SW 1271 (cell line): ENCODE measurements around the gene MGARP.
A peak's percentile ranks its signal among the peaks of the same experiment; 100 is the strongest.
"Not testable (repeated sequence)": the region's sequence is repeated elsewhere in the genome, so short reads cannot be mapped to it uniquely, and the experiment has no call there.

Experiments
- DNase-seq, 2 experiments: peaks; one replicate each; lab custom pipeline; 2025; lab: John Stamatoyannopoulos, UW

The MGARP gene

DNA sequence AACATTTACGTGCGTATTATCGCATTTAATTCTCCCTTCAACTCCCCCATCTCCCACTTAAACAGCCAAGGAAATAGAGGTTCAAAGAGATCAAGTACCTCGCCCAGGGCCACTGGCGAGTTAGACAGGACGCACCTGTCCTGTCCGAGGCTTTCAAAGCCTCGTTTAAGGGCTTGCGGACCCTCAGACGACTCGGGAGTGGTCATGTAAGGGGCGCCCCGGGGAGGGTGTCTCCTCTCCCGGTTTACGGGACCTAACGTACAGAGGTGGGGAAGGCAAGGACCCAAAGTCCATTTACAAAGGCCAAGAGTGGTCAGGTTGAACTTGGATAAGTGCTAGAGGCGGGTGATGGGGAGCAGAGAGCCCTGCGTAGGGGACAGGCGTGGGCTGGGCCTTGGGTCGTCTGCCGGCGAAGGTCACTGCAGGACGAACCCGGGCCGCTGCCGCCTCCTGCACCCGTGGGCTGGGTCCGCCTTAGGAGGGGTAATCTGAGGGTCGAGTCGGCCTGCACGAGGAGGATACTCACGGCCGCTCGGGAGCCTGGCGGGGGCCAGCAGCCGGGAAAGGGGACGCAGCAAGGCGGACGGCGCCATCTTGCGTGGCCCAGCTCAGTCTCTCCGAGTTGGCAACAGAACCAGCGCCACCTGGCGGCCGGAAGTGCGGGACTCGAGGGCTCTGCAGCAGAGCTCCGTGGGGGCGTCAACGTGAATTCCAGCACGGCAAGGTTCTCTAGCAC, 15.3 kb upstream of the MGARP start:
- DNase-seq: peak; percentile 61 to 82

GRCh38 chr4:139286186-139286698, 6.2 kb upstream of the MGARP start:
- no peak for DNase-seq

DNA sequence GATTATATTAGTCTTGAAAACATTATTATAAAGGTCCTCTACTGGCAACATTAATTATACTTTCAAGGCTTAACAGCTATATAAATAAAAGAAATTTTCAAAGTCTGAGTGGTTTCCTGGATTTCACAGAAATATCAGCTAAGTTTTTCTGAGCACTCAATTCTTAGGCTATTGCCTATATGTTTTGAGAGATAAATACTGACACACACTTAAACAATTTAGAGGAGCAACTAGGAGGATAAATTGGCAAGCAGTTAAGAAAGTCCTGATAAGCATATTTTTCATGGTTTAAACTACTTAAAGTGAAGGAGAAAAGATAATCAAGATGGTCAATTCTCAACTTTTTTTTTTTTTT, 2.7 kb upstream of the MGARP start:
- no peak for DNase-seq

DNA sequence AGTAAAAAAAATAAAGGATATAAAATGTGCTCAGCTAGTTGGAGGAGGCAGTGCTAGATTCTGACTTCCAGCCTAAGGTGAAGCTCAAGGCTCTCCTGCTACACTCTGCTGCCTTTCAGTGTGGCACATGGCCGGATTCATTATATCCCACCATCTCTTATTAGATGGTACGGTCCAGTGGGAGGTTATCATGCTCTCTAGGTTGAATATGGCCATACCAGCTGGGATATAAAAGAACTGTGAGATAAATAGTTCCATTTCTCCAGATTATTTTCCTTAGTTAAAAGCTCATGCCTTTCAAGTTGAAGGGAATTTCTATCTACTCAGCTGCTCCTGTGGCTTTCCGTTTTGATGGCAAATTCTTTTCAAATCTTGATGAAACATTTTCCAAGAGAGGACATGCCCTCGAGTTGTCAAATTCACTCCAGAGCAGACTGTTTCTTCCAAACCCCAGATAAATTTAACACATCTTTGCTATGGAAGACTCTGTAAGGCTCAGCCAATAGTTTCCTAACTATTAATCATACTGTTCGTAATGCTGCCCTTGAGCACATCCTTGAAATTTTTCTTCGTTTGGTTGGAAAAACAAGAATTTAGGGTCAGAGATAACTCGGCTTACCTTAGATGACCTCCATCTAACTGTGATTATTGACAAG, 2.2 kb upstream of the MGARP start:
- no peak for DNase-seq

DNA sequence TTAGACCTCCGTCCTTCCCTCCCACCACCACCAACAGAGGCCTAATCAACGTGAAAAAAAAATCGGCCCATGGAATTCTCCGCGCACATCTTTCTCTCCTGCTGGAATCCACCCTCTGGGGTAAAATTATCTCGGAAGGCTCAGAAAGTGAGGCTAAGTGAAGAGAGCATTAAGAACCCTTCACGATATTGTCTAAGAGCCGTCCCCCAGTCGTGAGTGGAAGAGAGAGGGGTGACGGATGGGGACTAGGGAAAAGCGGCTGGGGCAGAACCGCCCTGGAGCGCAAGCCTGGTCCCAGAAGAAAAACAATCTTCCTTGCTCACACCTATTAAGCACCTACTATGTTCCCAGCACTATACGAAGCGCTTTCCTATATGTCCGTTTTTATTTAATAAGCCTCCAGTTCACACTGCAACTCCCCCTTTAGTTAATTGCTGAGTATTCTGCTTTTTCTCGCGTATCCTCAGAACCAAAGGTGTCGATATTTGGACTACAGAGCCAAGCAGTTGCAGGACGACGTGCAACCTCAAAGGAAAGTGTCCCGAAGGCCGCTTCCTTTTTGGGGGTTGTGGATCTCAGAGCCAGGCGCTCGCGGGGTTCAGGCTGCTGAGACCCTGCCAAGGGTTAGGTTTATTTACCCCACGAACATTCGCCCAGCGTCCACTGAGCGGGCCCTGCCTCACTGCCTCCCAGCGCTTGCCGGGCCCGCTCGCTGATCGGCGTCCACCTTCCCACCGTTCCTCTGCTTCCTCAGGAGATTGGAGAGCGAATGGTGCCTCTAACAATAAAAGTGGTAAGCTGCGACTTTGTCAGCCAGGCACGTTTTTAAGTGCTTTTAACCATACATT, 889 bp downstream of the MGARP start:
- DNase-seq: no peak

DNA sequence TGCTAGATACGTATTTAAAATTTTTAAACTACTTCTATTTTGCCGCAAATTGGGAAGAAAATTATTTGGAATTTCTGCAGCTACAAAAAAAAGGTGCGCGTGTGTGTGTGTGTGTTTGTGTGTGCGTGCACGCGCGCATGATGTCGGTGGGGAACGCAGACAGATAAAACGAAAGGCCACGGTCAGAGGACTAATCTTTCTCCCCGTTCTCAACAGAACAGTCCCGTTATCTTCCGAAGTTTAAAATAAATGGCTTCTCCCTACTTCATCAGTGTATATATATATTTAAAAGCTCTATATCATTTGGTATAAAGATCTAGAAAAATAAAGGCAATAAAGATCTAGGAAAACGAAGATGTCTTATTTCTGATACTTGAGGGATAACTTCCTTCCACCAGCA, 1.5 kb downstream of the MGARP start:
- no peak for DNase-seq

DNA sequence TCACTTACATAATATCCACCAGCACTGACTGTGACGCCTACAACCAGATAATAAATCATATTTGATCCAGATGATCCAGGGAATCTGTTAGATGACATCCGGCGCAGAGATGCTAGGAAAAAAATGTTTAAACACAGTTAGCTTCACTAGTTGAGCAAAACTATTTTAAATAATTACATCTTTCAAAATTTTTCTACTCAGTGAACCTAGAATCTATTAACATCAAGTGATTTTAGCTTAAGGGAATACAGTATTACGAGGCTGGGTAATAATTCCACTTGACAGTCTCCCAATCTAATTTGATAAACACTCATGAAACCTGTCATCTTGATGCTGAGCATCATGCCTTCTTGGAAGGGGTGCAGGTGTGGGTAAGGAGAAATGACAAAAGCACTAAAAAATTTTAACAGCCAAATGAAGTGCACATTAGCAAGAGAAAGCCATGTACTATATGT, 4.7 kb downstream of the MGARP start:
- DNase-seq: no peak

DNA sequence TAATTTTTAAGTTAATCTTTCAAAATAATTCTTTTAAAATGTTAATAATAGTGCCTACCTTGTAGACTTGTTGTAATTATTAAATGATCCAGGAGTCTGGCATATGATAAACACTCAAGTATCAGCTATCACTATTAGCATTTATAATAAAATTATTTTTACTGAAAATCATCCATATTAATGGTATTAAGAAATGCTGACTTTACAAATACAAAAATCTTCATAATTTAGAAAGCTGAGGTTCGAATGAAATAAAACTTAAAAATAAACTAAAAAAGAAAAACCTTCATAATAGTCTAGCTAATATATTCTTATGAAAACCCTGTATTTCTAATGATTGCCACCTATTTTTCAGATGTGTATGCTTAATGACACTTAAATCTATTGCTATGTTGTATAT, 5.2 kb downstream of the MGARP start:
- DNase-seq: no peak

DNA sequence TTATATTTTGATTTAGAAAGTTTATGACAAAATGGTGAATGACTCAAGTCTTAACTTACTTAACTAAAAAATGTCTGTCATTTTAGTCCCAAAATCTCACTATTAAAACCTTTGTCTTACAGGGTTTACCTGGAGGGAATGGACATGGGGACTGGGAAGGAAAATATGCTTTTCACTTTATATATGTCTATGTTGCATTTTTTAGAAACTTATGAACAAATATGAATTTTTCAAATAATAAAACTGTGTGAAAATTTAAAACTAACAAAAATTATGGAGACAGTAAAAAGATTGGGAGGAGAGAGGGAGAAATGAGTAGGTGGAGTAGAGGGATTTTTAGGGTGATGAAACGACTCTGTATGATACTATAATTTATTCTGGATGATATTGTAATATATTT, 6.2 kb downstream of the MGARP start:
- DNase-seq: no peak

GRCh38 chr4:139267301-139267700, 12.7 kb downstream of the MGARP start:
- no peak for DNase-seq

DNA sequence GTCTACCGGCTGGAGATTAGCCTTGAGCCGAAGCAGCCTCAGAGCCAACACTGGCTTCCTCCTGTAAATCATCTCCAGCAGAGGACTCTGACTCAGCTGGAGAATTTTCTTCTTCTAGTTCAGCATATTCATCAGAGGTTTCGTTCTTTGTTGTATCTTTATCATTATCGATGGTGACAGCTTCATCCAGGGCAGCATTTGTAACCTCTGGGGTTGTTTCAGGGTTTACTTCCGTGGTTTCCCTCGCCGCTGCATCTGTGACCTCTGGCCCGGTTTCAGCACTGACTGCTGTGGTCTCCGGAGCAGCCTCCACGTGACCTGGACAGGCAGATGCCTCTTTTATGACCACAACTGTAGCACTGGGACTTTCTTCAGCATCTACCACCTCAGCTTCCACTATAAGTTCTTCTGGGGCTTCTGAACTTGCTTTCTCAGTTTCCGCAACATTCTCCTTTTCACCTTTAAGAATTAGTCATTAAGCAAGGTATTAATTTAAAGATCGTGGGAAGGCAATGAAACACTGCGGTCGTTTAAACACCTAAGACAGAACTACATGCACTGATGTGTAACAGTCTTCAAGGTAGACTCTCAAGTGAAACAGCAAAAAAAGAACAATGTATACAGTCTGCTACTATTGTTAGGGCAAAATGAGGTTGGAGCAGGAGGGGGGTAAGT, 13.3 kb downstream of the MGARP start:
- no peak for DNase-seq

DNA sequence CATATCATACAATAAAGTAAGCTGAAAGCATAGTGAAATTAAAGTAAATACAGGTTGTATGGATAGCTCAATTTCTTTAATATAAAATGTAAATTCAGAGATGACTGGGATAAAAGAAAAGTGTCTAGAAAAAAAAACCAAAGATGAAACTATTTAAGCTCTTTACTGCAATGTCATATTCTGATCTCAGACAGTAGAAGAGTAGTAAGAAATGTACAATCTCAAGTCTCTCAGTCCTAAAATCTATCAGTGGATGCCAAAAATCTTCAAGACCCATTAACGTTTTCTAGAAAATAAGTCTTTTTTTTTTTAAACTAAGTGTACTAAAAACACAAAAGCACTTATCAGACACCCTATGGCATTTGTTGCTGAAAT, 13.8 kb downstream of the MGARP start:
- DNase-seq: no peak

DNA sequence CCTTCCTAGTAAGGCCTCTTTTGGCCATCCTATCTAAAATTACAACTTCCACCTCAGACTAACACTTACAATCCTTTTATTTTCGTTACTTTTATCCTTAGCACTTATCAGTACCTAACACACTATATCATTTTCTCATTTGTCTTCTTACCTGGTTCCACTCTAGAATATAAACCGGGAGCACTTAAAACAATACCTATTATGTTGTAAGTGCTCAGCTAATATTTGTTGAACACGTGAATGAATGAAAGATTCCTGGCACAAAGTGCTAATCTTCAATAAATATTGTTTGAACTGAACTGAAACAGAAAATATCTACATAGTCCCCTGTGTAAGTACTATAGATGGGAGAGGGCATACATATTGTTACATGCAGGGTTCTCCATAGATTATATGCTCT, 14.4 kb downstream of the MGARP start:
- no peak for DNase-seq

GRCh38 chr4:139256349-139256748, 23.7 kb downstream of the MGARP start:
- no peak for DNase-seq

DNA sequence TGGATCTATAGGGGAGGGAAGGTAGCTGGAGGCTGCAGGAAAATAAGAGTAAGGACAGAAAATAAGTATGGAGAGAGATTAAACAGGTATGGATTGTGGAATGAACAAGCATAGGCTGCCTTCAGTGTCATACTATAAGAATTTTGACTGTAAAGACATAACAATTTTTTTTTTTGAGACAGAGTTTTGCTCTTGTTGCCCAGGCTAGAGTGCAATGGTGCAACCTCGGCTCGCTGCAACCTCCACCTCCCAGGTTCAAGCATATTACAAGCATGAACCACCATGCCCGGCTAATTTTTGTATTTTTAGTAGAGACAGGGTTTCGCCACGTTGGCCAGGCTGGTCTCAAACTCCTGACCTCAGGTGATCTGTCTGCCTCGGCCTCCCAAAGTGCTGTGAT, 24.4 kb downstream of the MGARP start:
- DNase-seq: not testable (repeated sequence)

DNA sequence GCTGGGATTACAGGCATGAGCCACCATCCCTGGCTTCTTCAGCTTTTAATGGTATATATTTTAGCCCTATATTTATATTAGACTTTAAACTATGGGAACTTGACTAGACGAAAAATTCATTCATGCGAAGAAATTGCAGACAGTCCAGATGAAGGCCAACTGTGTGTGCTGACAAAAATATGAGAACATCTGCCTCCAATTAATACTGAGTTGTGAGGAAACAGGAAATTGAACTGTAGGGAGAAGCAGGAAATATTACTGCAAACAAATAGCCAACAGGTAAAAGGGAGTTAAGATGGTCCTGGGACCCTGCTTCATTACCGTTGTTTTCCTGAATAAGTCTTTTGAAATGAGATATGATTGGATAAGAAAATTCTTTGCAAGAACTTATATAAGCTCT, 26.3 kb downstream of the MGARP start:
- DNase-seq: no peak

DNA sequence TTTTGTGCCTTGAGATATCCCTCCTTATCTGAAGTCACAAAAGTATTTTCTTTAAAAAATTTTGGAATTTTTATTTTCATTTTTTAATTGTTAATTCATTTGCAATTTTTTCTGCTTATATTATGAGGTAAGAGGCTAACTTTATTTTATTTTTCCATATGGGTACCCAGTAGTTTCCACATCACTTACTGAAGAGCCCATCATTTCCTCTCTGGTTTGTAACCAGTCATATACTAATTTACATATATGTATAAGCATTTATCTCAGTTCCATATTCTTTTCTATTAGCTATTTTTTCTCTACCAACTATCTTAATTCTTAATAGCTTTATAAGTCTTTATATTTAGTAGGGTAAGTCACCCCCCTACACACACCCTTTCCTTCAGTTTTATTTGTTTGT, 27.0 kb downstream of the MGARP start:
- no peak for DNase-seq

DNA sequence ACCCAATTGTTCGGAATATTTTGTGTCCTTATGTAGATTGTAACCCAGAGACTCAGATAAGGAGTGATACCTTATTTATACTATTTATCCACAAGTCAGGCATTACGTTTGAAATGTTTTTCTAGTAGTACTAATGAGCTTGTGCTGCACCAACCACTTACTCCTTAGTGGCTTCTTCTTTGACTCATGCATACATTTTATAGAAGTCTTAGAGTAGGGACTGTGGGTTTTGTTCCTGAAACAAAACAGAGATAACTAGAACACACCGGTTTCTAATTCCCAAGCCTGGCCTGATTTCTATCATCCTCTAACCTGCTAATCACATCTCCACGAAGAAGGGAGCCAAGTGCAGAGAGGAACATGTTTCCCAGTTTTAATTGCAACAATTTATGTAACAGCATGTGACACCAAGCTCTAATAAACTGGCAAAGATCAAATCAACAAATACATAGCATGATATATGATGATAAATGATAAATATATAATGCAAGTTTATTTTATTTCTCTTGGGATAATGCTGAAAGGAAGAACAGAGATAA, 32.3 kb downstream of the MGARP start:
- no peak for DNase-seq

- no peak for DNase-seq
Observed at GRCh38 chr4:139247241-139247640, 32.8 kb downstream of the MGARP start.

DNA sequence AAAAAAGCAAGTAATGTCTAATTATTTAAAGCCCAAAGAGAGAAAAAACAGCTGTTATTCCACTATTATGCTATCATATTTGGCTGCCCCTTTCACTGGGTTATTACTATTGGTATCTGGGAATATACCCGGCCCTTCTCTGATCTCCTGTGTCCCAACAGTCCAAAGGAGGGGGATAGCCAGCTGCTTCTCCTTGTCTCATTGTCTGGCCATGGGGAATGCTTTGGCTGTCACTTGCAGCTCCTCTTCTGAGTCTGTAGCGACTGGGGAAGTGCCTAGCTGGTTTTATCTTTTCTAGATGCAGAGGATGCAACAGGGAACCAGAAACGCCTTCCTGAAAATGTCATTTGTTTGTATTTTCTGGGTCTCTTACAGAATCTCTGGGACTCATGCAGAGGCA, 33.9 kb downstream of the MGARP start:
- no peak for DNase-seq

- no peak for DNase-seq
Observed at GRCh38 chr4:139245590-139245989, 34.4 kb downstream of the MGARP start.
